T-helper 2 cell (primary cell): ENCODE measurements around the gene ENAH.
"Not testable (repeated sequence)": the region's sequence is repeated elsewhere in the genome, so short reads cannot be mapped to it uniquely, and the experiment has no call there.

Experiments
- DNase-seq, 5 experiments: peaks; one replicate each; pipeline versions ENCODE4 v3.0.0 to v3.0.0-alpha.2; 2012 to 2022

The ENAH gene

GRCh38 chr1:225485226-225485625 is 167.7 kb downstream of the ENAH start:
- no peak for DNase-seq

- no peak for DNase-seq
These were observed 168.2 kb downstream of the ENAH start for GRCh38 chr1:225484657-225485214.

- no peak for DNase-seq
These were observed 168.9 kb downstream of the ENAH start for GRCh38 chr1:225483818-225484656.

- no peak for DNase-seq
These were observed 170.4 kb downstream of the ENAH start for GRCh38 chr1:225482421-225482950.

- no peak for DNase-seq
These were observed 171.2 kb downstream of the ENAH start for GRCh38 chr1:225481738-225482137.

- peak in 3 of 5 experiments; percentile 31 to 37 (median 32) for DNase-seq
These were observed 172.0 kb downstream of the ENAH start for GRCh38 chr1:225480825-225481434.

- no peak for DNase-seq
These were observed 172.8 kb downstream of the ENAH start for GRCh38 chr1:225479996-225480720.

GRCh38 chr1:225479341-225479740 is 173.6 kb downstream of the ENAH start:
- no peak for DNase-seq

- DNase-seq, result no peak
These were observed 175.5 kb downstream of the ENAH start for GRCh38 chr1:225477296-225477911.

- DNase-seq, result no peak
These were observed 176.4 kb downstream of the ENAH start for GRCh38 chr1:225476538-225476988.

GRCh38 chr1:225476100-225476511 is 176.8 kb downstream of the ENAH start:
- no peak for DNase-seq

- peak; percentile 45 to 60 (median 53) for DNase-seq
These were observed 177.7 kb downstream of the ENAH start for GRCh38 chr1:225474986-225475820.

GRCh38 chr1:225474439-225474985 is 178.4 kb downstream of the ENAH start:
- DNase-seq, result no peak

GRCh38 chr1:225473676-225474438 is 179.1 kb downstream of the ENAH start:
- DNase-seq, result not testable (repeated sequence)

GRCh38 chr1:225473266-225473665 is 179.7 kb downstream of the ENAH start:
- peak in 1 of 5 experiments; percentile 39 for DNase-seq

GRCh38 chr1:225471453-225472301 is 181.2 kb downstream of the ENAH start:
- DNase-seq, result no peak

GRCh38 chr1:225471109-225471452 is 181.8 kb downstream of the ENAH start:
- no peak for DNase-seq

GRCh38 chr1:225470211-225471108 is 182.5 kb downstream of the ENAH start:
- DNase-seq, result no peak
